H1 (cell line): ENCODE results near the gene KIAA1614. TPM values are rescaled to one million over a fixed set of nuclear protein-coding genes. Genes with fewer than 3 reads are reported as not detected.

ENCODE experiments used
- CTCF ChIA-PET: fragments of 300-600 bp; sonication (Branson Sonifier 250); formaldehyde crosslinking; loops from one replicate; lab custom pipeline; 2021; ENCODE audit not compliant: partially characterized antibody; lab: Charles Lee
- POLR2A ChIA-PET: fragments of 300-600 bp; sonication (Branson Sonifier 250); formaldehyde crosslinking; loops from one replicate; lab custom pipeline; 2021; ENCODE audit warnings: inconsistent platforms; ENCODE audit not compliant: partially characterized antibody; lab: Charles Lee
- DNase-seq, 2 experiments: peaks; one replicate each; pipeline versions ENCODE4 v3.0.0 to v3.0.0-alpha.2; 2010 to 2022; ENCODE audit warnings: low spot score in 2 of 2, low read depth in 1 of 2, mixed read lengths in 1 of 2
- FAIRE-seq: peaks from 2 replicates; lab custom pipeline; 2011; peaks lifted over from hg19 to GRCh38; lab: Jason Lieb, UNC
- H2AFZ ChIP-seq: 2 replicates; pipeline ENCODE4 v1.8.1; 2012; ENCODE audit warnings: low read length, inconsistent platforms
- H2AK5ac ChIP-seq: 2 replicates; pipeline ENCODE4 v1.6.1; 2013; ENCODE audit warnings: low read depth, low read length
- H2BK120ac ChIP-seq: replicated peaks from 2 replicates; pipeline ENCODE3; 2013; ENCODE audit warnings: low read depth, low read length, inconsistent platforms
- H2BK12ac ChIP-seq: 2 replicates; pipeline ENCODE4 v1.6.1; 2013; ENCODE audit warnings: low read depth, low read length
- H2BK15ac ChIP-seq: 2 replicates; pipeline ENCODE4 v1.6.1; 2013; ENCODE audit warnings: low read length
- H2BK20ac ChIP-seq: 2 replicates; pipeline ENCODE4 v1.6.1; 2013; ENCODE audit warnings: low read length
- H2BK5ac ChIP-seq: 2 replicates; pipeline ENCODE4 v1.6.1; 2013; ENCODE audit warnings: low read depth, low read length
- H3K14ac ChIP-seq: 2 replicates; pipeline ENCODE4 v1.6.1; 2013; ENCODE audit warnings: inconsistent platforms; ENCODE audit not compliant: insufficient read length
- H3K18ac ChIP-seq: 2 replicates; pipeline ENCODE4 v1.6.1; 2013; ENCODE audit warnings: low read length; ENCODE audit errors: extremely low read depth
- H3K23ac ChIP-seq: 2 replicates; pipeline ENCODE4 v1.6.1; 2013; ENCODE audit warnings: inconsistent platforms; ENCODE audit not compliant: insufficient read length
- H3K23me2 ChIP-seq: 2 replicates; pipeline ENCODE4 v1.6.1; 2013; ENCODE audit warnings: low read depth, low read length
- H3K27ac ChIP-seq: 2 replicates; pipeline ENCODE4 v1.6.1; 2011; ENCODE audit warnings: low read depth, low read length, inconsistent platforms
- H3K27me3 ChIP-seq, 4 experiments: replicated peaks in 1 of 4; 1 replicate in 1 of 4; 2 replicates in 3 of 4; pipeline versions ENCODE4 v1.6.1 to v1.8.1; 2011 to 2013; ENCODE audit warnings: low read length in 3 of 4, mild to moderate bottlenecking in 3 of 4, inconsistent platforms in 2 of 4, mixed read lengths in 2 of 4, moderate library complexity in 1 of 4; ENCODE audit not compliant: control insufficient read depth in 3 of 4, insufficient read depth in 3 of 4; ENCODE audit errors: extremely low read depth in 1 of 4
- H3K36me3 ChIP-seq, 4 experiments: 2 replicates each; pipeline versions ENCODE4 v1.6.1 to v1.8.1; 2011 to 2013; ENCODE audit warnings: mild to moderate bottlenecking in 4 of 4, low read length in 3 of 4, moderate library complexity in 2 of 4, control low read depth in 1 of 4, inconsistent platforms in 1 of 4; ENCODE audit not compliant: insufficient read depth in 4 of 4, control insufficient read depth in 2 of 4
- H3K4ac ChIP-seq: replicated peaks from 2 replicates; pipeline ENCODE3; 2013; ENCODE audit warnings: low read length, low read depth, mixed read lengths, inconsistent platforms; ENCODE audit not compliant: insufficient read length
- H3K4me1 ChIP-seq, 4 experiments: replicated peaks in 1 of 4; 1 replicate in 1 of 4; 2 replicates in 3 of 4; pipeline versions ENCODE4 v1.6.1 to v1.8.1; 2011 to 2013; ENCODE audit warnings: low read length in 3 of 4, inconsistent platforms in 2 of 4, mixed read lengths in 1 of 4; ENCODE audit not compliant: insufficient read depth in 4 of 4, control insufficient read depth in 3 of 4
- H3K4me2 ChIP-seq, 2 experiments: 2 replicates each; pipeline versions ENCODE4 v1.6.1 to v1.8.1; 2011 to 2013; ENCODE audit warnings: low read depth in 2 of 2, low read length in 2 of 2, control low read depth in 1 of 2, inconsistent platforms in 1 of 2, mild to moderate bottlenecking in 1 of 2; ENCODE audit not compliant: insufficient read depth in 1 of 2
- H3K4me3 ChIP-seq, 4 experiments: fragments of 200-600, 300-600 bp in 1 of 4; sonication (generic), shearing (Covaris generic), sonication (Bioruptor Twin) in 1 of 4; 2 replicates each; pipeline versions ENCODE4 v1.5.1 to v1.8.1; 2011 to 2016; ENCODE audit warnings: low read length in 4 of 4, low read depth in 3 of 4, control low read depth in 2 of 4, inconsistent platforms in 2 of 4, mild to moderate bottlenecking in 2 of 4, mixed read lengths in 1 of 4, moderate library complexity in 1 of 4; ENCODE audit not compliant: insufficient read depth in 2 of 4; ENCODE audit errors: extremely low read depth in 1 of 4
- H3K56ac ChIP-seq: replicated peaks from 2 replicates; pipeline ENCODE3; 2013; ENCODE audit warnings: low read depth, mild to moderate bottlenecking, mixed read lengths, low read length, inconsistent platforms; ENCODE audit not compliant: insufficient read length
- H3K79me1 ChIP-seq: 2 replicates; pipeline ENCODE4 v1.6.1; 2013; ENCODE audit warnings: low read depth, low read length, control low read depth
- H3K79me2 ChIP-seq, 2 experiments: 2 replicates each; pipeline versions ENCODE4 v1.6.1 to v1.8.1; 2012 to 2013; ENCODE audit warnings: low read length in 2 of 2, mild to moderate bottlenecking in 2 of 2, inconsistent platforms in 1 of 2; ENCODE audit not compliant: insufficient read depth in 2 of 2, control insufficient read depth in 1 of 2
- H3K9ac ChIP-seq, 4 experiments: replicated peaks in 1 of 4; 1 replicate in 1 of 4; 2 replicates in 3 of 4; pipeline versions ENCODE4 v1.6.1 to v1.8.1; 2011 to 2013; ENCODE audit warnings: low read depth in 3 of 4, low read length in 3 of 4, control low read depth in 2 of 4, mild to moderate bottlenecking in 2 of 4, moderate library complexity in 2 of 4, inconsistent platforms in 1 of 4; ENCODE audit errors: extremely low read depth in 1 of 4
- H3K9me3 ChIP-seq, 2 experiments: 2 replicates each; pipeline versions ENCODE4 v1.6.1 to v1.8.1; 2012 to 2013; ENCODE audit warnings: mild to moderate bottlenecking in 2 of 2, moderate library complexity in 2 of 2, control low read depth in 1 of 2, inconsistent platforms in 1 of 2, low read depth in 1 of 2, low read length in 1 of 2, mixed read lengths in 1 of 2; ENCODE audit not compliant: insufficient read depth in 2 of 2
- H4K20me1 ChIP-seq, 2 experiments: replicated peaks in 1 of 2; 2 replicates each; pipeline versions ENCODE3 to v1.8.1; 2011 to 2013; ENCODE audit warnings: inconsistent platforms in 2 of 2, low read length in 2 of 2, mild to moderate bottlenecking in 1 of 2; ENCODE audit not compliant: insufficient read depth in 2 of 2, control insufficient read depth in 1 of 2
- H4K5ac ChIP-seq: 2 replicates; pipeline ENCODE4 v1.6.1; 2013; ENCODE audit warnings: low read length, low read depth, mixed read lengths, inconsistent platforms; ENCODE audit not compliant: insufficient read length
- H4K8ac ChIP-seq: 2 replicates; pipeline ENCODE4 v1.8.0; 2013; ENCODE audit warnings: mild to moderate bottlenecking, moderate library complexity, low read length, inconsistent platforms; ENCODE audit not compliant: insufficient read depth; ENCODE audit errors: extremely low read depth
- H4K91ac ChIP-seq: replicated peaks from 2 replicates; pipeline ENCODE3; 2013; ENCODE audit warnings: low read length, mixed read lengths, inconsistent platforms; ENCODE audit not compliant: insufficient read length
- ASH2L ChIP-seq: fragments of 200-600, 300-600 bp; sonication (generic); IDR thresholded peaks from one replicate; pipeline ENCODE4 v1.7.1; 2017; ENCODE audit warnings: low read length
- CHD1 ChIP-seq: IDR thresholded peaks from 2 replicates; pipeline ENCODE4 v1.6.1; 2012; ENCODE audit warnings: low read depth, low read length, improper control_type of control experiment
- CREB1 ChIP-seq: IDR thresholded peaks from 2 replicates; pipeline ENCODE4 v1.6.1; 2012; ENCODE audit warnings: inconsistent platforms
- E2F6 ChIP-seq: IDR thresholded peaks from 2 replicates; pipeline ENCODE4 v1.6.1; 2012; ENCODE audit warnings: inconsistent platforms
- KDM5A ChIP-seq: fragments of 200-600 bp; IDR thresholded peaks from 2 replicates; pipeline ENCODE4 v1.7.1; 2012; ENCODE audit warnings: mild to moderate bottlenecking, low read length, inconsistent platforms, mixed read lengths
- PHF8 ChIP-seq: fragments of 200-600 bp; sonication (generic); conservative IDR thresholded peaks from 2 replicates; pipeline ENCODE4 v1.7.1; 2012; ENCODE audit warnings: low read depth, mild to moderate bottlenecking, inconsistent platforms, low read length, moderate library complexity
- RXRA ChIP-seq: IDR thresholded peaks from 2 replicates; pipeline ENCODE4 v1.6.1; 2011; ENCODE audit warnings: low read depth, mild to moderate bottlenecking, low read length, moderate library complexity; ENCODE audit not compliant: insufficient read depth
- SIRT6 ChIP-seq: IDR thresholded peaks from one replicate; pipeline ENCODE4 v1.7.1; 2012; ENCODE audit warnings: low read length, inconsistent platforms
- SP4 ChIP-seq: IDR thresholded peaks from 2 replicates; pipeline ENCODE4 v1.6.1; 2012; ENCODE audit warnings: low read length, inconsistent platforms
- ZNF274 ChIP-seq: IDR thresholded peaks from 2 replicates; pipeline ENCODE4 v1.7.0; 2012; ENCODE audit warnings: low read length, borderline replicate concordance; ENCODE audit errors: extremely low read depth
- WGBS, 2 experiments: shearing (Covaris generic) in 1 of 2; methylation state at CpG; one replicate each; pipeline versions ENCODE4 v1.1.6 to v1.1.7; 2013 to 2015; ENCODE audit warnings: low lambda C conversion rate in 2 of 2, mixed read lengths in 2 of 2, inconsistent platforms in 1 of 2, low coverage in 1 of 2, missing lambda C conversion rate in 1 of 2; ENCODE audit not compliant: insufficient replicate concordance in 2 of 2, insufficient coverage in 1 of 2, insufficient read length in 1 of 2; ENCODE audit errors: extremely low coverage in 1 of 2, missing lambda C conversion rate in 1 of 2; 5-methylcytosine and 5-hydroxymethylcytosine counted together
- polyA plus RNA-seq, 7 experiments: library from polyadenylated mRNA; depleted of rRNA in 3 of 7; stranded (reverse) in 5 of 7; unstranded in 2 of 7; fragments of >200 nt in 5 of 7; fragments of 200-250 nt in 2 of 7; gene quantifications; 1 replicate in 5 of 7; 2 replicates in 1 of 7; 4 replicates in 1 of 7; pipeline versions ENCODE4 v1.2.1 to v1.2.3, GENCODE V29; 2011 to 2013; ENCODE audit warnings: missing spikeins in 2 of 7, mixed read lengths in 2 of 7
- total RNA-seq: library from RNA; stranded (reverse); fragmentation: NEBNext Ultra II Directional; extraction: Animal tissue kit (Norgen Biotek cat#: 25700); gene quantifications from 2 replicates; pipeline ENCODE4 v1.2.1, GENCODE V29; 2021

KIAA1614 gene
- total and polyA plus RNA-seq, 2 of the 8 experiments (the other 6 are each of a cell fraction or from before 2014, with no cell fraction given), result 1.3 to 3.1 TPM

- CTCF ChIA-PET, result interaction anchor here (0.5 to 1.5 kb wide), 5 partner anchors 8 to 191 kb away, joined by 3 to 5 read pairs (median 3); no protein-coding TSS in a partner anchor
- 86% methylated on average over 5 of the region's 5 CpGs; no CpG with 5 or more reads in 1 of the 2 experiments for WGBS, 2 experiments
Observed at GRCh38 chr1:180909462-180909976, 3.2 kb upstream of the KIAA1614 start.

More at GRCh38 chr1:180909462-180909976, 3.2 kb upstream of the KIAA1614 start:
- peaks cover 0 to 3% (median under 1%) of the 10 kb centered on the region in 4 experiments; a peak in 5 of 7 replicates for H3K27me3 ChIP-seq
- POLR2A ChIA-PET, result interaction anchor here (1.0 to 4.6 kb wide), 3 partner anchors 9 to 18 kb away, joined by 4 to 50 read pairs (median 6); no protein-coding TSS in a partner anchor
- H2BK15ac ChIP-seq, result no peak overlapping the region
- H3K14ac ChIP-seq, result no peak overlapping the region
- H3K79me2 ChIP-seq, result no peaks in the 10 kb centered on the region
- no peak overlapping the region for H2BK120ac ChIP-seq
- TF ChIP-seq CREB1 (no peak), ASH2L (no peak), SIRT6 (no peak), ZNF274 (no peak), E2F6 (no peak), PHF8 (no peak), CHD1 (no peak), SP4 (no peak), RXRA (no peak), KDM5A (no peak)
- H3K36me3 ChIP-seq, result no peaks in the 10 kb centered on the region
- H2BK20ac ChIP-seq, result no peak overlapping the region
- H2AFZ ChIP-seq, result no peak overlapping the region
- H4K91ac ChIP-seq, result no peak overlapping the region
- no peak overlapping the region for H4K8ac ChIP-seq
- H2BK12ac ChIP-seq, result no peak overlapping the region
- no peak overlapping the region for H2BK5ac ChIP-seq
- FAIRE-seq, result no peak
- no peak overlapping the region for H3K27ac ChIP-seq
- H3K23ac ChIP-seq, result no peak overlapping the region
- peak in 1 of 2 experiments; percentile 17 for DNase-seq
- no peaks in the 10 kb centered on the region for H3K9me3 ChIP-seq
- H3K18ac ChIP-seq, result no peak overlapping the region
- peaks cover 14% of the 10 kb centered on the region; the same call in 1 of the 2 replicates for H3K23me2 ChIP-seq
- no peaks in the 10 kb centered on the region for H4K20me1 ChIP-seq
- H4K5ac ChIP-seq, result no peak overlapping the region
- H3K4ac ChIP-seq, result no peak overlapping the region
- H3K79me1 ChIP-seq, result no peaks in the 10 kb centered on the region
- H3K4me3 ChIP-seq, result no peak overlapping the region
- no peak overlapping the region for H3K56ac ChIP-seq
- peaks cover 0 to 8% (median 2%) of the 10 kb centered on the region in 4 experiments; a peak in 4 of 7 replicates for H3K4me1 ChIP-seq
- H3K4me2 ChIP-seq, result no peak overlapping the region
- no peak overlapping the region for H3K9ac ChIP-seq
- H2AK5ac ChIP-seq, result no peak overlapping the region
